ENCODE data around the gene TBC1D17. TPM values are rescaled to one million over a fixed set of nuclear protein-coding genes. Genes with fewer than 3 reads are reported as not detected.

TBC1D17 gene
- total and polyA plus RNA-seq, 10 donors, result 20.8 to 53.5 (median 36.6) TPM

DNA sequence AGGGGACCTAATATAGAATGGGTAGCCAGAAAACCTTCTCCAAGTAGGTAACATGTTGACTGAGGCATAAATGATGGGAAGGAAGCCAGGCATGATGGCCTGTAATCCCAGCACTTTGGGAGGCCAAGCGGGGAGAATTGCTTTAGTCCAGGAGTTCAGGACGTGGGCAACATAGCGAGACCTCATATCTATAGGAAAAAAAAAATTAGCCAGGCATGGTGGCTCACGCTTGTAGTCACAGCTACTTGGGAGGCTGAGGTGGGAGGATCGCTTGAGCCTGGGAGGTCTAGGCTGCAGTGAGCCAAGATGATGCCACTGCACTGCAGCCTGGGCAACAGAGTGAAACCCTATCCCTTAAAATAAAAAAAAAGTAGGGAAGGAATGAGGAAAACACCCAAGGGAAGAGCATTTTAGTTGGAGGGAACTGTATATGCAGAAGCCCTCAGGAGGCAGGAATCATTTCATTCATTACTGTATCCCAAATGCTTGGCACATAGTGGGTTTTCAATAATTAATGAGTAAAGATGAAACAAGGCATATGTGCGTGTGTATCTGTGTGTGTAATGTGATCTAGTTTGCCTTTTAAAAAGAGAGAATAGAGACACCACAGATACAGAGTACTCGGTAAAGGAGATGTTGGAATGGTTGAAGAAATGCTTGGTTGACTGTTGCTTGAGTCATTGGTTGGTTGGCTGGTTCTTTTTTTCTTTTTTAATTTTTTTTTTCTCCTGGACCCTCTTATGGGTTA is 54.0 kb downstream of the TBC1D17 start:
- WGBS, 5 donors, result 88 to 98% (median 96%) methylated on average over 7 of the region's 7 CpGs
- no peak for DNase-seq
- intact Hi-C loops (cut with DNase I; ENCODE audit: low total_unique reads), result no loop called here

DNA sequence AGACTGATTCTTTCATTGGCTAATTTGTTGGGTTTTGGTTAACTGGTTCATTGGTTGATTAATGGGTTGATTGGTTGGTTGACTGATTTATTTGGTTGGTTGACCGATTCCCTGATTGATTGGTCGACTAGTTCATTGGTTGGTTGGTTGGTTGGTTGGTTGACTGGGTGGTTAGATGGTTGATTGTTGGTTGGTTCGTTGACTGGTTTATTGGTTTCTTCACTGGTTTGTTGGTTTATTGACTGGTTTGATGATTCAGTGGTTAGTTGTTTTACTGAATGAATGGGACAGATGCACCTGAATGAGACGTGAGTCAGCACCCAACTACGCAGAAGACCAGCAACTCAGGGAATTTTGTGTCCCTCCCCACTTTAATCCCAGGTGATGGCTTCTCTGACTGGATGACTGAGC is 54.5 kb downstream of the TBC1D17 start:
- WGBS, 5 donors, result 89 to 95% (median 91%) methylated on average over 5 of the region's 5 CpGs

More for the DNA sequence above, 54.0 kb downstream of the TBC1D17 start:
- Histone ChIP-seq H3K27me3 (replicated peaks in 1 of 7) (no peaks in the 10 kb centered on the region), H3K9me3 (no peaks in the 10 kb centered on the region), H3K4me1 (peaks cover 16 to 51% (median 34%) of the 10 kb centered on the region in 6 donors), H3K27ac (peak overlapping the region in 4 of 8 donors; percentile 88 to 97 (median 94)), H3K36me3 (peaks cover 0 to 35% (median 0%) of the 10 kb centered on the region in 6 donors), H3K4me3 (no peak overlapping the region)
- TF ChIP-seq POLR2A (IDR thresholded peaks at IDR 0.05), result no peak
- TF ChIP-seq POLR2AphosphoS5 (IDR thresholded peaks at IDR 0.05), result no peak
- TF ChIP-seq, protein P1, sequence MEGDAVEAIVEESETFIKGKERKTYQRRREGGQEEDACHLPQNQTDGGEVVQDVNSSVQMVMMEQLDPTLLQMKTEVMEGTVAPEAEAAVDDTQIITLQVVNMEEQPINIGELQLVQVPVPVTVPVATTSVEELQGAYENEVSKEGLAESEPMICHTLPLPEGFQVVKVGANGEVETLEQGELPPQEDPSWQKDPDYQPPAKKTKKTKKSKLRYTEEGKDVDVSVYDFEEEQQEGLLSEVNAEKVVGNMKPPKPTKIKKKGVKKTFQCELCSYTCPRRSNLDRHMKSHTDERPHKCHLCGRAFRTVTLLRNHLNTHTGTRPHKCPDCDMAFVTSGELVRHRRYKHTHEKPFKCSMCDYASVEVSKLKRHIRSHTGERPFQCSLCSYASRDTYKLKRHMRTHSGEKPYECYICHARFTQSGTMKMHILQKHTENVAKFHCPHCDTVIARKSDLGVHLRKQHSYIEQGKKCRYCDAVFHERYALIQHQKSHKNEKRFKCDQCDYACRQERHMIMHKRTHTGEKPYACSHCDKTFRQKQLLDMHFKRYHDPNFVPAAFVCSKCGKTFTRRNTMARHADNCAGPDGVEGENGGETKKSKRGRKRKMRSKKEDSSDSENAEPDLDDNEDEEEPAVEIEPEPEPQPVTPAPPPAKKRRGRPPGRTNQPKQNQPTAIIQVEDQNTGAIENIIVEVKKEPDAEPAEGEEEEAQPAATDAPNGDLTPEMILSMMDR (IDR thresholded peaks at IDR 0.05 in 8 of 11, conservative IDR thresholded peaks at IDR 0.05 in 3 of 11), result no peak

DNA sequence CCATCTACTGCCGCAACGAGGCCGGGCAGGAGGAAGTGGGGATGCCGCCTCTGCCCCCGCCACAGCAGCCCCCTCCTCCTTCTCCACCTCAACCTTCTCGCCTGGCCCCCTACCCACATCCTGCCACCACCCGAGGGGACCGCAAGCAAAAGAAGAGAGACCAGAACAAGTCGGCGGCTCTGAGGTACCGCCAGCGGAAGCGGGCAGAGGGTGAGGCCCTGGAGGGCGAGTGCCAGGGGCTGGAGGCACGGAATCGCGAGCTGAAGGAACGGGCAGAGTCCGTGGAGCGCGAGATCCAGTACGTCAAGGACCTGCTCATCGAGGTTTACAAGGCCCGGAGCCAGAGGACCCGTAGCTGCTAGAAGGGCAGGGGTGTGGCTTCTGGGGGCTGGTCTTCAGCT is 55.2 kb downstream of the TBC1D17 start:
- TF ChIP-seq, protein P1 (IDR thresholded peaks at IDR 0.05 in 8 of 11, conservative IDR thresholded peaks at IDR 0.05 in 3 of 11), result no peak
- TF ChIP-seq POLR2AphosphoS5 (IDR thresholded peaks at IDR 0.05), result peak; percentile 15 to 72 (median 64)
- Histone ChIP-seq H3K9me3 (no peaks in the 10 kb centered on the region), H3K4me3 (no peak overlapping the region), H3K36me3 (peaks cover 0 to 22% (median 0%) of the 10 kb centered on the region in 6 donors), H3K27me3 (replicated peaks in 1 of 7) (no peaks in the 10 kb centered on the region), H3K4me1 (peaks cover 14 to 48% (median 31%) of the 10 kb centered on the region in 6 donors), H3K27ac (peak overlapping the region in 1 of 8 donors; percentile 13)
- intact Hi-C loops (cut with DNase I; ENCODE audit: low total_unique reads), result no loop called here
- 66 to 78% (median 71%) methylated on average over 20 to 25 of the region's 25 CpGs for WGBS, 5 donors
- DNase-seq, result peak; percentile 87

More for the DNA sequence above, 54.5 kb downstream of the TBC1D17 start:
- H3K27me3 ChIP-seq (replicated peaks in 1 of 7), result no peaks in the 10 kb centered on the region
- DNase-seq, result no peak
- peaks cover 15 to 48% (median 31%) of the 10 kb centered on the region in 6 donors for H3K4me1 ChIP-seq
- H3K27ac ChIP-seq, result no peak overlapping the region
- TF ChIP-seq, protein P1 (IDR thresholded peaks at IDR 0.05 in 8 of 11, conservative IDR thresholded peaks at IDR 0.05 in 3 of 11), result no peak
- no peak for TF ChIP-seq POLR2AphosphoS5 (IDR thresholded peaks at IDR 0.05)
- TF ChIP-seq POLR2A (IDR thresholded peaks at IDR 0.05), result no peak
- H3K9me3 ChIP-seq, result no peaks in the 10 kb centered on the region
- H3K36me3 ChIP-seq, result peaks cover 0 to 29% (median 0%) of the 10 kb centered on the region in 6 donors
- intact Hi-C loops (cut with DNase I; ENCODE audit: low total_unique reads), result no loop called here
- no peak overlapping the region for H3K4me3 ChIP-seq

DNA sequence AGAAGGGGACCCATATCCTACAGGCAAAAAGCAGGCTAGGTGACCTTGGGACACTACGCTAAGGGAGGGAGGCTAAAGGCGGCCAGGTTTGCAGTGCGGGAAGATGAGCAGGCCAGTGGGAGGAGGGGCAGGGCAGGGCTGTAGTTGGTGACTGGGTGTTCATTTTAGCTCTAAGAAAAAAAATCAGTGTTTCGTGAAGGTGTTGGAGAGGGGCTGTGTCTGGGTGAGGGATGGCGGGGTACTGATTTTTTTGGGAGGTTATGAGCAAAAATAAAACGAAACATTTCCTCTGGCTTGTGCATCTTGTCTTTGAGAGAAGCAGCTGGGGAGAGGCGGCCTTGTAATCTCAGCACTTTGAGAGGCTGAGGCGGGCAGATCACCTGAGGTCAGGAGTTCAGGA is 56.1 kb downstream of the TBC1D17 start:
- TF ChIP-seq, protein P1 (IDR thresholded peaks at IDR 0.05 in 8 of 11, conservative IDR thresholded peaks at IDR 0.05 in 3 of 11), result no peak
- TF ChIP-seq POLR2AphosphoS5 (IDR thresholded peaks at IDR 0.05) (peak in 1 of 3 donors; percentile 4), POLR2A (IDR thresholded peaks at IDR 0.05) (no peak)
- H3K36me3 ChIP-seq, result peaks cover 0 to 20% (median 0%) of the 10 kb centered on the region in 6 donors
- H3K27me3 ChIP-seq (replicated peaks in 1 of 7), result peaks cover 0 to 4% (median 0%) of the 10 kb centered on the region in 7 donors
- 79 to 93% (median 88%) methylated on average over 8 of the region's 8 CpGs for WGBS, 5 donors
- no peaks in the 10 kb centered on the region for H3K9me3 ChIP-seq
- no peak overlapping the region for H3K27ac ChIP-seq
- intact Hi-C loops (cut with DNase I; ENCODE audit: low total_unique reads), result no loop called here
- no peak overlapping the region for H3K4me3 ChIP-seq
- H3K4me1 ChIP-seq, result peaks cover 10 to 46% (median 28%) of the 10 kb centered on the region in 6 donors
- DNase-seq, result peak; percentile 36
